Endothelial cell of umbilical vein (primary cell): ENCODE data around the gene NDUFS3.

Experiments used
- CTCF ChIP-seq, 2 donors: IDR thresholded peaks; 1 replicate in 1 of 2; 2 replicates in 1 of 2; pipeline ENCODE4 v1.5.1; 2011; ENCODE audit warnings: low read length in 2 of 2, mild to moderate bottlenecking in 2 of 2, moderate library complexity in 2 of 2, control low read depth in 1 of 2, inconsistent platforms in 1 of 2, low read depth in 1 of 2; ENCODE audit not compliant: insufficient read depth in 1 of 2; ENCODE audit errors: extremely low read depth in 1 of 2
- EZH2 ChIP-seq: IDR thresholded peaks from 2 replicates; pipeline ENCODE4 v1.6.1; 2012; ENCODE audit warnings: borderline replicate concordance, low read depth, mild to moderate bottlenecking, moderate library complexity, low read length, inconsistent platforms; ENCODE audit not compliant: severe bottlenecking
- FOS ChIP-seq: IDR thresholded peaks from 2 replicates; pipeline ENCODE4 v1.6.1; 2011; ENCODE audit warnings: mild to moderate bottlenecking, low read length, moderate library complexity, borderline replicate concordance; ENCODE audit not compliant: insufficient read depth
- POLR2A ChIP-seq: IDR thresholded peaks from 2 replicates; pipeline ENCODE4 v1.6.1; 2012; ENCODE audit warnings: low read depth, mild to moderate bottlenecking, control low read depth, low read length
- POLR2AphosphoS5 ChIP-seq: IDR thresholded peaks from 2 replicates; pipeline ENCODE4 v1.6.1; 2012; ENCODE audit warnings: low read depth, mild to moderate bottlenecking, control low read depth, low read length, moderate library complexity; ENCODE audit not compliant: insufficient read depth

GRCh38 chr11:47565340-47566148 lies 13.3 kb upstream of the NDUFS3 start, which contains the start of gene PTPMT1:
- no peak for TF ChIP-seq CTCF (IDR thresholded peaks at IDR 0.05; ENCODE audit: extremely low read depth in 1 of 2, insufficient read depth in 1 of 2, low read depth in 1 of 2, low read length in 2 of 2)
- TF ChIP-seq POLR2A = peak; percentile 85
- no peak for TF ChIP-seq EZH2
- TF ChIP-seq POLR2AphosphoS5 = peak; percentile 94
- TF ChIP-seq FOS = no peak
